Neutrophil (primary cell): ENCODE data around the gene MPST.

Source experiments
- H3K27ac ChIP-seq: fragments of 200-600 bp; sonication (generic); 2 replicates; pipeline ENCODE4 v1.5.1; 2016; ENCODE audit warnings: mild to moderate bottlenecking, moderate library complexity
- H3K27me3 ChIP-seq: fragments of 200-600 bp; sonication (generic); 2 replicates; pipeline ENCODE4 v1.6.0; 2016; ENCODE audit warnings: mild to moderate bottlenecking
- H3K36me3 ChIP-seq: fragments of 200-600 bp; sonication (generic); 2 replicates; pipeline ENCODE4 v1.5.1; 2017
- H3K4me1 ChIP-seq, 2 experiments: fragments of 200-600 bp in 1 of 2; sonication (generic) in 1 of 2; 1 replicate in 1 of 2; 2 replicates in 1 of 2; pipeline versions ENCODE4 v1.5.1 to v1.6.1; 2013 to 2016; ENCODE audit warnings: low read depth in 1 of 2, low read length in 1 of 2, mild to moderate bottlenecking in 1 of 2, moderate library complexity in 1 of 2; ENCODE audit not compliant: control insufficient read depth in 1 of 2, insufficient read depth in 1 of 2
- H3K4me3 ChIP-seq, 2 experiments: fragments of 200-600 bp in 1 of 2; sonication (generic) in 1 of 2; 1 replicate in 1 of 2; 2 replicates in 1 of 2; pipeline ENCODE4 v1.5.1; 2013 to 2016; ENCODE audit warnings: low read depth in 1 of 2, low read length in 1 of 2, mild to moderate bottlenecking in 1 of 2, moderate library complexity in 1 of 2
- H3K9me3 ChIP-seq: fragments of 200-600 bp; sonication (generic); 2 replicates; pipeline ENCODE4 v1.5.1; 2016
- CTCF ChIP-seq: fragments of 200-600 bp; sonication (generic); IDR thresholded peaks from 2 replicates; pipeline ENCODE4 v1.5.1; 2016; ENCODE audit warnings: antibody characterized with exemption

Gene MPST

GRCh38 chr22:37051391-37052385 lies 32.1 kb downstream of the MPST start, which contains the start of gene KCTD17:
KCTD17 (plus strand) TSS chr22:37051742; CDS start chr22:37051761, 19 bp downstream.
- TF ChIP-seq CTCF = no peak
- Histone ChIP-seq H3K27ac (no peak within 1 kb of the TSS), H3K4me1 (peaks cover 12 to 19% of the 10 kb centered on the region in 2 experiments), H3K9me3 (no peaks in the 10 kb centered on the region), H3K27me3 (peaks cover 49% of the 10 kb centered on the region), H3K4me3 (peak within 1 kb of the TSS; percentile 8 to 14), H3K36me3 (no peaks in the 10 kb centered on the region)

- TF ChIP-seq CTCF = no peak
- no peaks in the 10 kb centered on the region for H3K36me3 ChIP-seq
- H3K4me1 ChIP-seq = peaks cover 12 to 19% of the 10 kb centered on the region in 2 experiments
- H3K27ac ChIP-seq = no peak overlapping the region
- H3K9me3 ChIP-seq = no peaks in the 10 kb centered on the region
- no peak overlapping the region for H3K4me3 ChIP-seq
- H3K27me3 ChIP-seq = peaks cover 49% of the 10 kb centered on the region
These were observed 33.1 kb downstream of the MPST start for GRCh38 chr22:37052386-37053309.

GRCh38 chr22:37053310-37054055 lies 33.9 kb downstream of the MPST start:
- Histone ChIP-seq H3K9me3 (no peaks in the 10 kb centered on the region), H3K4me1 (peaks cover 12 to 19% of the 10 kb centered on the region in 2 experiments), H3K27me3 (peaks cover 49% of the 10 kb centered on the region), H3K36me3 (no peaks in the 10 kb centered on the region), H3K4me3 (no peak overlapping the region), H3K27ac (no peak overlapping the region)
- TF ChIP-seq CTCF = no peak

GRCh38 chr22:37054056-37054395 lies 34.5 kb downstream of the MPST start:
- peaks cover 12 to 19% of the 10 kb centered on the region in 2 experiments for H3K4me1 ChIP-seq
- no peak for TF ChIP-seq CTCF
- H3K27ac ChIP-seq = no peak overlapping the region
- H3K27me3 ChIP-seq = peaks cover 49% of the 10 kb centered on the region
- H3K36me3 ChIP-seq = no peaks in the 10 kb centered on the region
- H3K9me3 ChIP-seq = no peaks in the 10 kb centered on the region
- no peak overlapping the region for H3K4me3 ChIP-seq
